GM18499 (cell line): ENCODE results near the gene F10.

ENCODE experiments used
- ATAC-seq: cut with Tn5 transposase; IDR thresholded peaks from one replicate; pipeline ENCODE4 v1.9.1; 2021; ENCODE audit warnings: moderate number of reproducible peaks; ENCODE audit not compliant: insufficient read depth, unreplicated experiment

The F10 gene

GRCh38 chr13:113166266-113166665 is 43.7 kb downstream of the F10 start:
- no peak for ATAC-seq

DNA sequence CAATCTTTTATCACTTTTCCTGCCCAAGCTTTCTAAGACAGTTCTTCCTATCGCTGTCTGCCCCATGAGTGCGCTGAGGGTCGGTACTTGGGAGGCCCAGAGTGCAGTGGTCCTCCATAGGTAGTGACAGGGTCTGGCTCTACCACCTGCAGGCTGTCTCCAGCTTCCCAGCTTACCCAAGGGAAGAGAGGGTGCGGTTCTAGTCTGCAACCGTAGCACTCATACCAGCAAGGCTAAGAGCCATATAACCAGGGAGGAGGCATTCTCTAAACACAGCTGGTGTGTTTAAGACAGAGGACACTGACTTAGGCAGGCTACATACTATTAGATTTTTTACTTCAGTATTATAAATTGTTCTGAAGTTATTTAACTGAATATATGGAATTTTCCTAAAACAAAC is 44.1 kb downstream of the F10 start:
- ATAC-seq, result no peak

DNA sequence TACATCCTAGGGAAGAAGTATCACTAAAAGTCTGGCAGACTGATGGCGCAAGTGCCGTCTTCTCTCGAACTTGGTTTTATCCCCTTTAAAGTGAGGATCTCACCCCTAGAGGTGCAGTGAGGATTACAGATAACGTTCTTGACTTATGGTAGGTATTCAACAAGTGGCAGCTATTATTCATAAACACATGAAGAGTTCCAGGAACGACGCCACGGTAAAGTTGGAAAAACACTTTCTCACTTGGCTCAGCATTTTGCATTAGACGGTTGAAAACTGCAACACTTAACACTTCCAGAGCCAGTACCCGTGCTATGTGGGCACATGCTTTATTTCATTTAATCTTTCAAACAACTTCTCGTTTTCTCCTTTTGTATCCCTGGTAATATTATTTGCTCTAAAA is 44.6 kb downstream of the F10 start:
- ATAC-seq, result no peak

DNA sequence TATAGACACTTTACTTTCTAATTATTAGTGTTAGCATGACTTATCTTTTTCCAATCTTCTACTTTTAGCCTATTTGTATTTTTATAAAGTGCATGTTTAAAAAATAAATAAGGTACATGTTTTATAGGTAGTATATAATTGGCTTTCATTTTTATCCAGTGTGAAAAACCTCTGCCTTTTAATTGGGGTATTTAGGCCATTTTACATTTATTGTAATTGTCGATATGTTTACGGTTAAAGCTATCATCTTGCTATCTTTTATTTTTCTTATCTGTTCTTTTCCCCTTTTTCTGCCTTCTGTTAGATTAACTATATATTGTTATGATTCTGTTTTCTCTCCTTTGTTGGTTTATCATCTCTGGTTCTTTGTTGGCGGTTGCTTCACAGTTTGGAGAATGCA is 45.0 kb downstream of the F10 start:
- no peak for ATAC-seq

GRCh38 chr13:113168211-113168610 is 45.6 kb downstream of the F10 start:
- ATAC-seq, result no peak

DNA sequence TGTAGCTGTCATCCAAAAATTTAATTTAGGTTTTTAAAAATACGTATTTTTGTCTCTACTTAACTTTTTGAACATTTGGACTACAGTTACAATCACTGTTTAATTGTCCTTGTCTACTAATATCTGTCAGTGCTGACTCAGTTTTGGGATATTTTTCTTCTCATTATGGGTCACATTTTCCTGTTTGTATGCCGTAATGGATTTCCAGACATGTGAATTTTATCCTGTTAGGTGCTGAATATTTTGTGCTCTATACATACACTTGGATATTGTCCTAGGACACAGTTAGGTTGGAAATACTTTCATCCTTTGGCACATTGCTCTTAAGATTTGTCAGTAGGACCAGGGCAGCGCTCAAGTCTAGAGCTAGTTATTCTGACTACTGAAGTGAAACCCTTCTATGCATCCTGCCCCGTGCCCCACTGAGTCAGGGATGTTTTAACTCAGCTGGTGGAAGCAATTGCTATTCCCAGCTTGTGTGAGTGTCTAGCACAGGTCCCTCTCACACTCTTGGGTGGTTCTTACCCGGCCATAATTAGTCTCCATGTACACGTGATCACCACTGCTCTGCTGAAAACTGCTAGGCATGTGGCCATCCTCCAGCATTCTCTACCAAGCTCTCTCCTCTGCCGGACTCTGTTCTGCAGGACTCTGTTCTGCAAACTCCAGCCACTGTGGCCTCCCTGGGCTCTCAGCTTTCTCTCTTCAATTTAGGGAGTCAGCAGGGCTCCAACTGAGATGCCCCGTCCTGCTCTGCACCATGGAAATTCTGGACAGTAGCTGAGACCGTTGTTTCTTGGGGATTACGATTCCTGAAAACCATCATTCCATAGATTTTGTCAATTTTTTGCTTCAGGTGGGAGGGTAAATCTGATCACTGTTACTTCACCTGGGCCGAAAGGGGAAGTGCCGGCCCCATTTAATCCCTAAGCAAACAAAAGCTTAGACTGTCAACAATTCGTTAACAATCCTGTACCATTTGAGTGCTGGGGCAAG is 47.0 kb downstream of the F10 start:
- ATAC-seq, result no peak

GRCh38 chr13:113170511-113170910 is 47.9 kb downstream of the F10 start:
- ATAC-seq, result no peak

- ATAC-seq, result no peak
Observed at GRCh38 chr13:113171250-113172125, 48.9 kb downstream of the F10 start.

- no peak for ATAC-seq
Observed at GRCh38 chr13:113172419-113172926, 49.9 kb downstream of the F10 start.

GRCh38 chr13:113176280-113176679 is 53.7 kb downstream of the F10 start:
- ATAC-seq, result no peak

GRCh38 chr13:113176822-113177221 is 54.2 kb downstream of the F10 start:
- no peak for ATAC-seq

GRCh38 chr13:113178070-113178895 is 55.7 kb downstream of the F10 start:
- ATAC-seq, result no peak

DNA sequence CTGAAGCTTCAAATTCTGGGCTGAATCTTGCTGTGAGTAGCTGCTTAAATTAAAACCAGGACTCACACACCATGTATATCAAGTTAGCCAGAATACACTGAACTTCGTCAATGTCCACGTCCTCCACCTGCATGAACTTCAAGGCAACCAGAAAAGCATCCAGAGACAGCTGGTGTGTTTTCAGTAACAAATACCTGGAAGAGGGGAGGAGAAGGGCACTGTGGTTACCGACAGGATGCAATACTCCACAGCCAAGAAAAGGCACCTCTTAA is 56.2 kb downstream of the F10 start:
- no peak for ATAC-seq

GRCh38 chr13:113179374-113180230 is 57.0 kb downstream of the F10 start:
- no peak for ATAC-seq

- ATAC-seq, result no peak
Observed at GRCh38 chr13:113182046-113182445, 59.4 kb downstream of the F10 start.

DNA sequence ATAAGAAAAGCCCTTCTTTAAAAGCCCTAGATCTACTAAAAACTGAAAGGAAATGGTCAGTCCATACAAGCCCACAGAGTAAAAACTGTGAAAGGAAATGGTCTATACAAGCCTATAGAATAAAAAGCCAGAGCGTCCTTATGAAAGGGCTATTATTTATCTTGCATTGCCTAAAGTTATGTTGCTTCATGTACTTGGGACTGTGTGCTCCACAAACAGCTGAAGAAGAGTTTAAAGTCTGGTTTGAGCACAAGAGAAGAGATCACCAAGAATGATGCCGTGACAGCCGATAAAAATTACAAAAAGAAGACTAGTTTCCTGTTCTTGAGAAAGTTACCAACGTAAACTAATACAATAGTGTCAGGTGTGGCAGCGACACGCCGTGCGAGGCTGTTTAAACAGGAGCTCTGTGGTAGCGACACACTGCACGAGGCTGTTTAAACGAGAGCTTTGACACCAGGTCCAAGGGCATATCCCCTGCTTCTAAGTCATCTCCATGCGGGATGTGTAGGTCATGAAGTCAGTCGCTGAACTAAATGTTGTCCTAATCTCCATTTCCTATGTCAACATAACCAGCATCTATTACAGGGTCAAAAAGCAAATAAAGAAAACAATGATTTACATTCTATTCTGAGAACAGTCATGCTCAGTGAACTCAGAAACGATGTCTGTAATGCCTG is 61.0 kb downstream of the F10 start:
- ATAC-seq, result no peak

GRCh38 chr13:113184568-113185440 is 62.2 kb downstream of the F10 start:
- ATAC-seq, result no peak
